SK-N-SH treated with all-trans-retinoic acid at 6 μM for 48 hours (cell line): ENCODE data around the gene NFASC.

ENCODE experiments used
- CREB5 ChIP-seq: fragments of 250-450 bp; sonication (Bioruptor Pico); IDR thresholded peaks from 2 replicates; pipeline ENCODE4 v1.5.1; 2020; ENCODE audit warnings: low read depth, mild to moderate bottlenecking, moderate library complexity
- CSDC2 ChIP-seq: fragments of 250-450 bp; sonication (Bioruptor Pico); IDR thresholded peaks from 2 replicates; pipeline ENCODE4 v1.5.0; 2020; ENCODE audit warnings: mild to moderate bottlenecking, moderate library complexity
- GLIS3 ChIP-seq: fragments of 250-450 bp; sonication (Bioruptor Pico); IDR thresholded peaks from 2 replicates; pipeline ENCODE4 v1.5.0; 2020; ENCODE audit warnings: mild to moderate bottlenecking, moderate library complexity
- PATZ1 ChIP-seq: fragments of 250-450 bp; sonication (Bioruptor Pico); IDR thresholded peaks from 2 replicates; pipeline ENCODE4 v1.8.0; 2020; ENCODE audit warnings: mild to moderate bottlenecking, moderate library complexity, borderline replicate concordance
- POU6F1 ChIP-seq: fragments of 250-450 bp; sonication (Bioruptor Pico); IDR thresholded peaks from 2 replicates; pipeline ENCODE4 v1.8.0; 2021; ENCODE audit warnings: low read depth, mild to moderate bottlenecking, moderate library complexity, borderline replicate concordance
- PPARA ChIP-seq: fragments of 250-450 bp; sonication (Bioruptor Pico); IDR thresholded peaks from 2 replicates; pipeline ENCODE4 v1.5.0; 2020; ENCODE audit warnings: mild to moderate bottlenecking, borderline replicate concordance
- RARB ChIP-seq: fragments of 250-450 bp; sonication (Bioruptor Pico); IDR thresholded peaks from 2 replicates; pipeline ENCODE4 v1.8.0; 2021; ENCODE audit warnings: mild to moderate bottlenecking, moderate library complexity
- ZFP30 ChIP-seq: fragments of 450-650 bp; formaldehyde crosslinking; IDR thresholded peaks from 2 replicates; pipeline ENCODE4 v1.5.0; 2022; ENCODE audit warnings: mild to moderate bottlenecking, moderate library complexity
- ZNF70 ChIP-seq: fragments of 450-650 bp; formaldehyde crosslinking; IDR thresholded peaks from 2 replicates; pipeline ENCODE4 v1.5.0; 2020; ENCODE audit warnings: mild to moderate bottlenecking, moderate library complexity

GRCh38 chr1:204885790-204886189, 15.1 kb downstream of the NFASC start:
- TF ChIP-seq PATZ1 (CRISPR knock-in tag) (no peak), PPARA (CRISPR knock-in tag) (no peak), ZFP30 (no peak), POU6F1 (CRISPR knock-in tag) (no peak), GLIS3 (no peak), CREB5 (CRISPR knock-in tag) (no peak), CSDC2 (CRISPR knock-in tag) (no peak), ZNF70 (CRISPR knock-in tag) (no peak), RARB (no peak)
